Vagina (tissue), 2 donors: ENCODE results near the gene FBXO28. TPM values are rescaled to one million over a fixed set of nuclear protein-coding genes. Genes with fewer than 3 reads are reported as not detected.
"Not testable (repeated sequence)": the region's sequence is repeated elsewhere in the genome, so short reads cannot be mapped to it uniquely, and the experiment has no call there.

Source experiments
- DNase-seq, 2 donors: peaks; one replicate each; pipeline ENCODE4 v3.0.0-alpha.2; 2017; ENCODE audit errors: extremely low spot score in 2 of 2
- H3K27ac ChIP-seq: fragments of 200-600 bp; sonication (generic); one replicate; pipeline ENCODE4 v1.5.1; 2019
- H3K27me3 ChIP-seq: fragments of 200-600 bp; sonication (generic); one replicate; pipeline ENCODE4 v1.5.1; 2019
- H3K36me3 ChIP-seq, 2 donors: fragments of 200-600 bp; sonication (generic); one replicate each; pipeline ENCODE4 v1.5.1; 2017 to 2019
- H3K4me1 ChIP-seq: fragments of 200-600 bp; sonication (generic); one replicate; pipeline ENCODE4 v1.5.1; 2019
- H3K4me3 ChIP-seq, 2 donors: fragments of 200-600 bp; sonication (generic); 1 replicate in 1 of 2; 2 replicates in 1 of 2; pipeline ENCODE4 v1.5.1; 2016 to 2019
- H3K9me3 ChIP-seq: fragments of 200-600 bp; sonication (generic); one replicate; pipeline ENCODE4 v1.5.1; 2019
- CTCF ChIP-seq, 3 experiments: fragments of 450-650 bp in 2 of 3; fragments of 200-600 bp in 1 of 3; sonication (generic) in 1 of 3; IDR thresholded peaks; one replicate each; pipeline ENCODE4 v1.5.1; 2017 to 2019; ENCODE audit warnings: antibody characterized with exemption in 3 of 3, mild to moderate bottlenecking in 2 of 3, moderate library complexity in 2 of 3
- POLR2A ChIP-seq, 2 donors: fragments of 450-650 bp; IDR thresholded peaks; one replicate each; pipeline ENCODE4 v1.6.1; 2017; ENCODE audit warnings: antibody characterized with exemption in 2 of 2, mild to moderate bottlenecking in 2 of 2, moderate library complexity in 2 of 2
- POLR2AphosphoS5 ChIP-seq, 2 donors: sonication (generic); formaldehyde crosslinking; IDR thresholded peaks; one replicate each; pipeline ENCODE4 v1.9.0; 2017; ENCODE audit warnings: antibody characterized with exemption in 2 of 2, mild to moderate bottlenecking in 2 of 2, low read depth in 1 of 2; ENCODE audit not compliant: insufficient read depth in 1 of 2
- intact Hi-C: fragments of 100-400 bp; cut with DNase I; formaldehyde crosslinking; loops from one replicate; pipeline ENCODE4 v1.15.1; 2023
- total RNA-seq: library from RNA; depleted of rRNA; stranded (reverse); fragments of >200 nt; gene quantifications from one replicate; pipeline ENCODE4 v1.2.3, GENCODE V29; 2016

FBXO28 gene
- total RNA-seq, 1 donor from 2014 or later, result 20.1 TPM

- Histone ChIP-seq H3K4me3 (no peak overlapping the region), H3K27me3 (no peaks in the 10 kb centered on the region), H3K27ac (no peak overlapping the region), H3K4me1 (no peaks in the 10 kb centered on the region), H3K9me3 (no peaks in the 10 kb centered on the region), H3K36me3 (no peaks in the 10 kb centered on the region)
- TF ChIP-seq POLR2A (IDR thresholded peaks at IDR 0.05) (no peak), CTCF (IDR thresholded peaks at IDR 0.05) (no peak), POLR2AphosphoS5 (IDR thresholded peaks at IDR 0.05; ENCODE audit: insufficient read depth in 1 of 2, low read depth in 1 of 2) (no peak)
- no peak for DNase-seq
- intact Hi-C loops, result no loop called here
Measured at GRCh38 chr1:224067621-224068457, 46.1 kb upstream of the FBXO28 start.

DNA sequence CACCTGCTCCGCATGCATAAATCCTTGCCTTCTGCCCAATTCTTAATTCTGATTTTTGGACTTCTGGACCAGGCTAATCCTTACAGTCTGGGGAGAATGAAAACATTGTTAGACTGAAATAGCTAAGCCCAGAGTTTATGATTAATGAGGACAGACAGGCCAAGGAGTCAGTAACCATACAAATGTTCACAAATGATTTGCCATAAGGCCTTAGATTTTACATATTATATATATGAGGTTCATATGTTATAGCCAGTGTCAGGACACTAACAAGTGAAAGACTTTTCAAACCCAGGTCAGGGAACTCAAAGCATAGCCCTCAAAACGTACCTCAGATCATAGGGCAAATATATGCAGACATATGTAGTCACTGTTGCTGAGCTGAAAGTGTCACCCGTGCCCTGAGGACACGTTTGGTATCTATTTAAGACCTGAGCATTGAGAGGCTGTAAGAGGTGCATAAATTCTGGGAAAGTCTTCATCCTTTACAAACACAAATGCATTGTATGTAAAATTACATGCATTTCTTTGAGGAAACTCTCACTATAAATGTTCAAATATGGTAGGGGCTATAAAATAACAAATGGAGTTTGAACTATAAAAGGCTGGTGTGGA lies 45.3 kb upstream of the FBXO28 start:
- H3K36me3 ChIP-seq, result no peaks in the 10 kb centered on the region
- H3K27ac ChIP-seq, result no peak overlapping the region
- H3K27me3 ChIP-seq, result no peaks in the 10 kb centered on the region
- H3K4me3 ChIP-seq, result no peak overlapping the region
- no peaks in the 10 kb centered on the region for H3K9me3 ChIP-seq
- TF ChIP-seq POLR2A (IDR thresholded peaks at IDR 0.05) (no peak), POLR2AphosphoS5 (IDR thresholded peaks at IDR 0.05; ENCODE audit: insufficient read depth in 1 of 2, low read depth in 1 of 2) (no peak), CTCF (IDR thresholded peaks at IDR 0.05) (no peak)
- H3K4me1 ChIP-seq, result no peaks in the 10 kb centered on the region
- intact Hi-C loops, result no loop called here
- DNase-seq, result no peak

DNA sequence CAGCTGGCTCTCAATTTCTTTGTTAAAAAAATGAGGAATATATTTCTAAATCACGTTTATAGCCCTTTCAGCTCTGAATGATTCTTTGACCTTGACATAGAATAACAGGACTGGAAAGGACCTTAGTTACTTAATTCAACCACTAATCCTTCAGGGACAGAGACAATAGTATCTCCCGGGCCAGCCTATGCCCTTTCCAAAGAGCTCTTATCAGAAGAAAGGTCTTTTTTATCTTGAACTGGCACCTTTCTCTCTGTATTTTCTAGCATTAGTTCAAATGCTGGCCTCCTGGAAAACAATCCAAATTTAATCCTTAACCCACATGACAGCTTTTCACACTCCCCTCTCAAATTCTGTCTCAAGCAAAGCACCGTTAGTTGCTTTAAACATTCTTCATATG lies 44.8 kb upstream of the FBXO28 start:
- intact Hi-C loops, result no loop called here
- TF ChIP-seq POLR2A (IDR thresholded peaks at IDR 0.05), result no peak
- no peak for TF ChIP-seq CTCF (IDR thresholded peaks at IDR 0.05)
- TF ChIP-seq POLR2AphosphoS5 (IDR thresholded peaks at IDR 0.05; ENCODE audit: insufficient read depth in 1 of 2, low read depth in 1 of 2), result no peak
- no peak for DNase-seq
- Histone ChIP-seq H3K9me3 (no peaks in the 10 kb centered on the region), H3K4me3 (no peak overlapping the region), H3K36me3 (no peaks in the 10 kb centered on the region), H3K4me1 (no peaks in the 10 kb centered on the region), H3K27ac (no peak overlapping the region), H3K27me3 (no peaks in the 10 kb centered on the region)

DNA sequence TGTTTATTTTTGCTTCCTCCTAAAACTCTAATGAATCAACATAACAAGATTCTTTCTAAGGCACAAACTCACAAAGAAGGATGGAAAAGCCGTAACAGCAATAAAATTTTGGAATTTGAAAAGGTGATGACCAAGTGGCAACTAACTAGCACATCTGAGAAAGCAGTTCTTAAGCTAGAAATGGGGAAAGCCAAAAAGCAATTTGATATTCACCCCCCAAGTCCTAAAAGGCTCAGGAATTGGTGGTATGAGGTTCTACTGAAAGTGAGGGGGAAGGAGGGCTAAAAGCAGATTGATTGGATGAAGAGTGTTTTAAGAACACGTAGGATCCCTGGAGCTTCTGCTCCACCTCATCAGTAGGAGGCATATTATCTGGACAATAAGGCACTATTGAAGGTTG lies 43.4 kb upstream of the FBXO28 start:
- no peak for DNase-seq
- intact Hi-C loops, result no loop called here
- no peak for TF ChIP-seq POLR2A (IDR thresholded peaks at IDR 0.05)
- TF ChIP-seq CTCF (IDR thresholded peaks at IDR 0.05), result no peak
- TF ChIP-seq POLR2AphosphoS5 (IDR thresholded peaks at IDR 0.05; ENCODE audit: insufficient read depth in 1 of 2, low read depth in 1 of 2), result no peak

DNA sequence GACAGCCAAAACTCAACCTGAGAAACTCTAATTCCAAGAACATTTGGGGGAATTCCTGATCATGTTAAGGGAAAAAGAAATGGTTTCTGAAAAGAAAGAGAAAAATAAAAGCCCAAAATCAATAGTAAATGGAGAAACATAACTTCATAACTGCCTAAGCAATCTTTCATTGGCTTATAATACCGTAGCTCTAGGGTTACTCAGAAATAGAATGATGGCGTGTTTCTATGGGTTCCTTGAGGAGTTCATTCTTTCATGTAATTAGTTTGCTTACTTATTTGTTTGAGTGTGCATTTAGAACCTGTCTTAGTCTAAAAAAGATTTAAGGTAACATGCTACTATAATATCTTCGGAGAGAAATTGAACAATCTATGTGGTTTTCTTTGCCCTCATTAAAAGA lies 37.5 kb upstream of the FBXO28 start:
- intact Hi-C loops, result no loop called here
- TF ChIP-seq CTCF (IDR thresholded peaks at IDR 0.05), result no peak
- no peak for TF ChIP-seq POLR2AphosphoS5 (IDR thresholded peaks at IDR 0.05; ENCODE audit: insufficient read depth in 1 of 2, low read depth in 1 of 2)
- TF ChIP-seq POLR2A (IDR thresholded peaks at IDR 0.05), result no peak
- Histone ChIP-seq H3K27me3 (no peaks in the 10 kb centered on the region), H3K9me3 (no peaks in the 10 kb centered on the region), H3K36me3 (no peaks in the 10 kb centered on the region), H3K4me1 (no peaks in the 10 kb centered on the region), H3K4me3 (no peak overlapping the region), H3K27ac (no peak overlapping the region)
- no peak for DNase-seq

More for the DNA sequence above, 43.4 kb upstream of the FBXO28 start:
- no peaks in the 10 kb centered on the region for H3K36me3 ChIP-seq
- no peaks in the 10 kb centered on the region for H3K27me3 ChIP-seq
- H3K4me3 ChIP-seq, result no peak overlapping the region
- H3K4me1 ChIP-seq, result no peaks in the 10 kb centered on the region
- no peaks in the 10 kb centered on the region for H3K9me3 ChIP-seq
- H3K27ac ChIP-seq, result no peak overlapping the region

- H3K27me3 ChIP-seq, H3K4me1 ChIP-seq, intact Hi-C loops, H3K27ac ChIP-seq, H3K9me3 ChIP-seq, H3K4me3 ChIP-seq, DNase-seq, H3K36me3 ChIP-seq: not testable (repeated sequence)
Measured at GRCh38 chr1:224079644-224080043, 34.3 kb upstream of the FBXO28 start.
